IPS-18a (cell line): ENCODE measurements around the gene PLAAT2.
A peak's percentile ranks its signal among the peaks of the same experiment; 100 is the strongest.

ENCODE experiments used
- H3K27ac ChIP-seq: one replicate; pipeline ENCODE4 v1.5.1; 2013; ENCODE audit warnings: low read length
- H3K27me3 ChIP-seq: one replicate; pipeline ENCODE4 v1.6.1; 2013; ENCODE audit warnings: mild to moderate bottlenecking, low read length; ENCODE audit not compliant: control insufficient read depth, insufficient read depth
- H3K36me3 ChIP-seq: one replicate; pipeline ENCODE4 v1.6.1; 2013; ENCODE audit warnings: low read depth, low read length; ENCODE audit not compliant: control insufficient read depth
- H3K4me1 ChIP-seq: one replicate; pipeline ENCODE4 v1.6.1; 2013; ENCODE audit warnings: low read depth, low read length; ENCODE audit not compliant: control insufficient read depth
- H3K4me3 ChIP-seq: one replicate; pipeline ENCODE4 v1.5.1; 2013; ENCODE audit warnings: low read length
- H3K9ac ChIP-seq: one replicate; pipeline ENCODE4 v1.6.1; 2013; ENCODE audit warnings: mild to moderate bottlenecking, low read length, moderate library complexity
- H3K9me3 ChIP-seq: one replicate; pipeline ENCODE4 v1.6.1; 2013; ENCODE audit warnings: low read depth, low read length; ENCODE audit not compliant: control insufficient read depth

The PLAAT2 gene

DNA sequence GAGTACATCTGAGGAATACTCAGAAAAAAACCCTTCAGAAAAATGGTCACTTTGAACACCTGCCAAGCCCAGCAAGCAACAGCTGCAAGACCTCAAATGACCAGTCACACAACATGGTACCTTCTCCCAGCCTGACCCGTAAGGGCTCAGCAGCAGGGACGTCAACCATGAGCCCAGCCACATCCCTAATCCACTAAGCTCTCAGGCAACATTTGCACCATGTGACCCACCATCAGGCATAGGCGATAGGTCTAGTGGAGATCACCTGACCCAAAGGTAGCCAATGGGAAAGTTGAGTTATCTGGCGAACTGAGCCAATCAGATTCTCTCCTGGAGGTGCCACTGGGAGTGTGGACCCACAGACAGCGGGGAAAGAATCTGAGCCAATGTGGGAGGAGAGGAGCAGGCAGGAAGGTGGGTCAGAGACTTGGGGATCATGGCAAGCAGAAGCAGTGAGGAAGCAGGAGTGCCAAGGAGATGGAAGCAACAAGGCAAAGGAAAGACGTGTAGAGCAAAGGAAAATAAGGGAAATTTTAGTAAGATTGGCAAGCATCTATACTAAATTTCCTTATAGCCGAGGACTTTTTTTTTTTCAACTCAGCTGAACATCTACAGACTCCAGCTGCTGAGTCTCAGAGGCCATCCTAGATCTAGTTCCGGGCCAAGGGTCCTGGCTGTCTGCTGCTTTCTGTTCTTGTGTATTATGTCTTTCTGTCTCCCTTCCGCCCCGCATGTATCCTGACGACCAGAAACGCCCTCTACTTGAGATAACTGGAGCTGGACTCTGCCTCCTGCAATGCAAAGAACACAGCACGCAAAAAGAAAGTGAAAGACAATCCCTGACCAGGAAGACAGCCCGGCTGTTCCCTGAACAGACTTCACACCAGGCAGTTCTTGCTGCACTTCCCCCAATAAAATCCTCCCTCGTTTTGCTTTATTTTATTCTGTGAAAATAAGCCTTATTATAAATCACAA is 11.0 kb upstream of the PLAAT2 start:
- no peaks in the 10 kb centered on the region for H3K27me3 ChIP-seq
- H3K9me3 ChIP-seq, result no peaks in the 10 kb centered on the region
- no peaks in the 10 kb centered on the region for H3K4me1 ChIP-seq
- no peak overlapping the region for H3K9ac ChIP-seq
- H3K4me3 ChIP-seq, result no peak overlapping the region
- H3K27ac ChIP-seq, result no peak overlapping the region
- peaks cover 7% of the 10 kb centered on the region for H3K36me3 ChIP-seq

DNA sequence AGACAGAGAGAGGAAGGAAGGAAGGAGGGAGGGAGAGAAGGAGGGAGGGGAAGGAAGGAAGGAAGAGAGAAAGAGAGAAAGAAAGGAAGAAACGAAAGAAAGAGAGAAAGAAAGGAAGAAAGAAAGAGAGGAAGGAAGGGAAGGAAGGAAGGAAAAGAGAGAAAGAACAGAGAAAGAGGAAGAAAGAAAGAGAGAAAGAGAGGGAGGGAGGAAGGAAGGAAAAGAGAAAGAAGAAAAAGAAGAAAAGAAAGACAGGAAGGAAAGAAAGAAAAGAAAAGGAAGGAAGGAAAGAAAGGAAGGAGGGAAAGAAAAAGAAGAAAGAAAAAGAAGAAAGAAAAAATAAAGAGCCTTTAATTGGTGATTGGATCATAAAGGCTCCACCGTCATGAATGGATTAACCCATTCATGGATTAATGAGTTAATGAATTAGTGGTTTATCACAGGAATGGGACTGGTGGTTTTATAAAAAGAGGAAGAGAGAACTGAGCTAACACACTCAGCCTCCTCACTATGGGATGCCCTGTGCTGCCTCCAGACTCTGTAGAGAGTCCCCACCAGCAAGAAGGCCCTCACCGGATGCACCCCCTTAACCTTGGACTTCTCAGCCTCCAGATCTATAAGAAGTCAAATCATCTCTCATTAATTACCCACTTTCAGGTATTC is 9.0 kb upstream of the PLAAT2 start:
- no peak overlapping the region for H3K4me3 ChIP-seq
- H3K27ac ChIP-seq, result no peak overlapping the region
- peaks cover 4% of the 10 kb centered on the region for H3K4me1 ChIP-seq
- H3K9ac ChIP-seq, result no peak overlapping the region
- no peaks in the 10 kb centered on the region for H3K9me3 ChIP-seq
- H3K36me3 ChIP-seq, result peaks cover 3% of the 10 kb centered on the region
- no peaks in the 10 kb centered on the region for H3K27me3 ChIP-seq

DNA sequence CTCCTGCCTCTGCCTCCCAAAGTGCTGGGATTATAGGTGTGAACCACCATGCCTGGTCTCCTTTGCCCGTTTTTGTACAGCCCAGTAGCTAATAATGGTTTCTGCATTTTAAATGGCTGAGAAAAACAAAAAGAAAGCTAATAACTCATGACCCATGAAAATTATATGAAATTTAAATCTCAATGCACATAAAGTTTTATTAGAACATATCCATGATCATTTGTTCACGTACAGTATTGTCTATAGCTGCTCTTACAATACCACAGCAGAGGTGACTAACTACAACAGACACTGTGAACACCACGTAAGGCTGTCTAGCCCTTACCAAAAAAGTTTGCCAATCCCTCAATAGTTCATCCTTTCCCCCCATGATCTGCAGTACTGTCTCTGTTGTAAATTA is 6.4 kb upstream of the PLAAT2 start:
- no peaks in the 10 kb centered on the region for H3K9me3 ChIP-seq
- H3K4me1 ChIP-seq, result peaks cover 14% of the 10 kb centered on the region
- H3K36me3 ChIP-seq, result peaks cover 3% of the 10 kb centered on the region
- H3K4me3 ChIP-seq, result no peak overlapping the region
- H3K27ac ChIP-seq, result no peak overlapping the region
- H3K9ac ChIP-seq, result no peak overlapping the region
- H3K27me3 ChIP-seq, result no peaks in the 10 kb centered on the region

DNA sequence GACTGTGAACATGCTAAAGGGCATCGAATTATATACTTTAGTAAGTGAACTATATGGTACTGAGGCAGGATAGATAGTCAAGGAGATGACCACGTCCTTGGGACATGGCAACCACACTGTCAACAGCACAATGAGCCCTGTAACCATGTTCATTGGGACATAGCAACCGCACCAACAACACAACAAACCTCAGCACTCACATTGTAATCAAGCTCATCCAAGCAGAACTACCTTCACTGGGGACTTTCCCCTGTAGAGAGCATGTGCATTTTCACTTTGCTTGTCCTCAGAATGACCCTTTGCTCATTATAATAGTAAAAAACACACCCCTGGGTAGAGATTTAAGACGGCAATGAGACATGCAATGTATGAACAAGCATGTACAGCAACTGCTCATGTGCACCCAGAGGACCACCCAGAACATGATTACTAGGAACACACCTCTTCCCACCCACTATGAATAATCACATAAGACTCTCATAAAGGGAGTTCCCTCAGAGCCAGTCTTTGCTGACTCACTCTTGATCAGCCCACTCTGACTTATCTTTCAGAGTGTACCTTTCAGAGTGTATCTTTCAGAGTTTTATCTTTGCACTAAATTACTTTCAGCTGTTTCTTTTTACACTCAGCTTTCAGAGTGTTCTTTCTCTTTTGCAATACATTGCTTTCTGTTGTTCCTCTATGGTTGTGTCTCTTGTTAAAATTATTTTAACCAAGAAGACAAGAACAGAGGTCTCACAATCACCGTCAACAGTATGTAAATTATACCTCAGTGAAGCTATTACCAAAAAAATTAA is 4.1 kb upstream of the PLAAT2 start:
- H3K9me3 ChIP-seq, result no peaks in the 10 kb centered on the region
- no peak overlapping the region for H3K4me3 ChIP-seq
- peak overlapping the region; percentile 25 for H3K9ac ChIP-seq
- H3K27me3 ChIP-seq, result no peaks in the 10 kb centered on the region
- no peaks in the 10 kb centered on the region for H3K36me3 ChIP-seq
- H3K27ac ChIP-seq, result peak overlapping the region; percentile 9
- peaks cover 14% of the 10 kb centered on the region for H3K4me1 ChIP-seq

DNA sequence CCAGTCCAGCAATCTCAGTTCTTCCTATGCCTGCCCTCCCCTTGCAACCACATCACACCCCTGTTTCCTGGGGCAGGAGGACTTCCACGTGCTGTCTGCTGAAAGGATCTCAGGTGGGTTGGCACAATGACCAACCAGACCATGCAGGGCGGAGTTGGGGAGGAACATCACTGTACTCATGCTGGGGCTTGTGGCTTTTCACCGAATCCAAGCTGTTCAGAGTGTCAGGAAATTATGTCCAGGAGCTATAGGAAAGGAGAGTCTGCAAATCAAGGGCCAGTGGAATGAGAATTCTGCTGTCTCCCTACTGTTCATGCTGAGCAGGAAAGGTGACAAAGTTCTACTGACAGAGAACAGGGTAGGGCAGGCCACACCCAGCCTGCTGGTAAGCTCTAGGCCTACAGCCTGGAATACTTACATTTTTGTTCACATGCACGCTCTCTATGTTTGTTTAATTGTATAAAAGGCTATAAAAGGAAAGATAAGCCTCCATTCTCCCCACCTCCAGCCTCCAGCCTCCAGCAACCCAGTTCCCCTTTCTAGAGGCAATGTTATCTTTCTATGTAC is 1.7 kb upstream of the PLAAT2 start:
- Histone ChIP-seq H3K9me3 (no peaks in the 10 kb centered on the region), H3K4me1 (peaks cover 14% of the 10 kb centered on the region), H3K9ac (no peak overlapping the region), H3K4me3 (no peak overlapping the region), H3K27me3 (no peaks in the 10 kb centered on the region), H3K36me3 (no peaks in the 10 kb centered on the region), H3K27ac (no peak overlapping the region)

DNA sequence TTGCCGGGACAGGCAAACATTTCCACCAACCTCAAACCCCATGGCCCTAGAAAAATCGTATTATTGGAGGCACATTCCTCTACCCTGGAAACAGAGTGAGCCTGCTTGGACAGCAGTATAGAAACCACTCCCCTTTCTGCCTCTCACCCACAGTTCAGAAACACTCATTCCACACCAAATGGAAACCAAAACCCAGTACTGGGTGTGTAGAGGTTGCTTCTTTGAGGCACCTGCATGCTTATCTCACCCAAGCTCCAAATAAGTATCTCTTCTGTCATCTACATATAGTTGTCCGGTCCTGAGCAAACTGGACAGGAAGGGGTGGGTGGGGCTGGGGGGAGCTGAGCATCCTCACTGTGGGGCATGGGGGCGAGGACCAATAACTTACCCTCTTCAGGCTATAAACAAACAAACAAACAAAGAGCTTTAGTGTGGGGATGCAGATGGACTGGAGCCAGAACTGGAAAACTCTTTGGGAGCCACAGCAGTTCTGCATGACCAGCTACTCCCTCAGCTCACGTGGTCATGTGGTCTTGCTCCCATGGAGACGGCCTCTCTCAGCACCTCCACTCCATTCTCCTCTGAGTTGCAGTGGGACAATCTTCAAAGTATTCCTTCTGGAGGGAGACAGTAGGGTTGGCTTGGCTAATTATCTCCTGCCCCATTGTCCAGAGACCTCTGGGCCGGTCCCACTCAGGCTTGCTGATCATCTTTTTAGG is 1.0 kb upstream of the PLAAT2 start:
- H3K9me3 ChIP-seq, result no peaks in the 10 kb centered on the region
- H3K4me3 ChIP-seq, result no peak overlapping the region
- H3K27ac ChIP-seq, result no peak overlapping the region
- peaks cover 14% of the 10 kb centered on the region for H3K4me1 ChIP-seq
- H3K9ac ChIP-seq, result no peak overlapping the region
- no peaks in the 10 kb centered on the region for H3K36me3 ChIP-seq
- H3K27me3 ChIP-seq, result no peaks in the 10 kb centered on the region

DNA sequence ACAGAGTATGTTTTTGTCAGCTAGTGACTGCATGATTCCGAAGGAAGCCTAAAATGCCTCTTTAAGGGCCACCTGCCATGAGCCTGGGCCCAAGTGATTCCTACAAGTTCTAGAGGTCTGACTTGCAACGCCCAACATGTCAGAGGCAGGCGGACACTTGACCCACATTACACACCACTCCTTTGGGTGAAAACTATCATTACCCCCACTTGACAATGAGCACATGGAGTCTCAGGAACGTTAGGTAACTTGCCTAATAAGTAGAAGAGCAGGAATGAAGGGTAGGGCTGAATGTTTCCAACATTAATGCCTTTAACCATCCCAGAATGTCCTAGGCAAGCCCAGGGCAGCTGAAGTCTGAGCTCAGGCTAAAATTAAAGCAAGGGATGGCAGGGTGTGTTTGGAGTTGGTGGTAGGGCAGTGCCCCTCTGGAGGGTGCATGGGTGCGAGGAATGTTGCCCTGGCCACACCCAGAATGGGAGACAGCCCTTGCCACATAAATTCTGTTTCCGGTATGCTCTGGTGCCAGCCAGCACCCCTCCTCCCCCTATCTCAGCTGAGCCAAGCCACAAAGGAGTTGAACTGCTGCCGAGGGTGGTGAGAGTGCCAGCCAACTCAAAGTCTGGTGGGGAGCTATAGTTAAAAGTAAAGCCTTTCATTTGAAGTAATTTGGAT is 2.5 kb downstream of the PLAAT2 start:
- Histone ChIP-seq H3K27ac (no peak overlapping the region), H3K36me3 (no peaks in the 10 kb centered on the region), H3K9me3 (no peaks in the 10 kb centered on the region), H3K27me3 (no peaks in the 10 kb centered on the region), H3K4me1 (peaks cover under 1% of the 10 kb centered on the region), H3K9ac (no peak overlapping the region), H3K4me3 (no peak overlapping the region)

DNA sequence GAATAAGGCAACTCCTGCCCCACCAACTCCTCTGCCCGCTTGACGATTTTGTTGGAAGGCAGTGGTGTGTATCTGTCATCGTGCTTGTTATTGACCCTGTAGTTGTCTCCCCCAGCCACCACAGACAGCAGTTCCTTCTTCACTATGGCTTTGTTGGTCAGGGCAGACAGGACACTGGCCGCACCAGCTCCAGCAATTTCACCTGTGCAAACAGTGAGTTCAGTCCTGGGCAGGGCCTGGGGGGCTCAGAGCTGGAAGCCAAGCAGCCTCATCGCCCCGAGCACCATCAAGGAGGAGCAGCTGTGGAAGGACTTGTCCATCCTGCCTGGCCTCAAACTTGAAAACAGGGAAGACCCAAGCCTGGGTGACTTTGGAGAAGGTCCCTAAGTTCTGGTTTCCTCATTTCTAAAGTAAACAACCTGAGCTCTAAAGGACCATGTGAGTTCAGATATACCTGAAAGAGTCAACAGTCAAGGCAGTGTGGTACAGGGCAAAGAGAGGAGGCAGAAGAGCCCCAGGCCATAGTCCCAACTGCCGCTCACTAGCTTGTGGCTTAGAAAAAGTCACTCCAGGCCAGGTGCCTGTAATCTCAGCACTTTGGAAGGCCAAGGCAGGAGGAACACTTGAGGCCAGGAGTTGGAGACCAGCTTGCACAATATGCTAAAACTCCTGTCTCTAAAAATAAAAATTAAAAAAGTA is 4.6 kb downstream of the PLAAT2 start:
- Histone ChIP-seq H3K36me3 (no peaks in the 10 kb centered on the region), H3K4me1 (no peaks in the 10 kb centered on the region), H3K27ac (no peak overlapping the region), H3K4me3 (no peak overlapping the region), H3K27me3 (no peaks in the 10 kb centered on the region), H3K9ac (no peak overlapping the region), H3K9me3 (no peaks in the 10 kb centered on the region)

DNA sequence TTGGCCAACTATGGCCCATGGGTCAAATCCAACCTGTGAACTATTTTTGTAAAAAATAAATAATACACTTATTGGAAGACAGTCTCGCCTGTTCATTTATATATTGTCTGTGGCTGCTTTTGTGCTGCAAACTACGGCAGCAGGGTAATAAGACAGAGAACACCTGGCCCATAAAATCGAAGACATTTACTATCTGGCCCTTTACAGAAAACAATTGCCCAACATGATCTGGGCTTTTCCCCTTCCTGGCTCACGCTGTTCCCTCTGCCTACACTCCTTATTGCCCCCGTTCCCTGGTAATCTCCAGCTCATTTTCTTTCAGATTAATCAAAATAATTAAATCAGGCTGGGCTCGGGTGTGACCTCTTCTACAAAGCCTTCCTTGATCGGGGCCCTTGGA is 5.6 kb downstream of the PLAAT2 start:
- Histone ChIP-seq H3K27me3 (no peaks in the 10 kb centered on the region), H3K9me3 (no peaks in the 10 kb centered on the region), H3K27ac (no peak overlapping the region), H3K4me1 (no peaks in the 10 kb centered on the region), H3K4me3 (no peak overlapping the region), H3K36me3 (no peaks in the 10 kb centered on the region), H3K9ac (no peak overlapping the region)

DNA sequence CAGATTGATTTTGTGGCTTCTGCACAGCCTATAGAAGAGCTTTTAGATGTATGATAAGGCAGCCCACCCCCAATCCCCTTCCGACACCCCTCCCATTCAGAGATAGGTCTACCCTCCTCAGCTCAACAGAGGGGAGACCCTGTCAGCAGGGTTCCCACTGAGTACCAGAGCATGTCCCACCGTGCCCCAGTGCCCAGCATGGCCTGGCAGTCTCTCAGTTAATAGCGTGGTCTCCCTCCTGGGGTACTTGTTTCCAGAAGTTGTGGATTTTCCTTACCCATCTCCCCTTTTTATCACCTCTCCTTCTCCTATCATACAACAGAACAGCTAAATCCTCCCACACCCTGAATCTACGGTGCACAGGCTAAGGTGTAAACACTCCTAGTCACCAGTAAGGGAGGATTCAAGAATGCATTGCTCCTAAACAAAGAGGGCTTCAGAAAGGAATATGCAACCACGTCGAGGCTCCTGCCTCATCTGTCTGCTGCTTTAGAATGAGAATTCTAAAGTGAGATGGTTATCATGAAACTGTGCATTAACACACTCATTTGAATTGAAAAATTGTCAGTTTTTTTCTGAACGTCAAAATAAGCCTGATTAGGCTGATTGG is 6.7 kb downstream of the PLAAT2 start:
- H3K4me3 ChIP-seq, result no peak overlapping the region
- no peaks in the 10 kb centered on the region for H3K9me3 ChIP-seq
- no peaks in the 10 kb centered on the region for H3K4me1 ChIP-seq
- H3K36me3 ChIP-seq, result no peaks in the 10 kb centered on the region
- no peak overlapping the region for H3K9ac ChIP-seq
- H3K27ac ChIP-seq, result no peak overlapping the region
- H3K27me3 ChIP-seq, result no peaks in the 10 kb centered on the region
